HepG2 (cell line): Measurements from ENCODE around the gene BBIP1. TPM values are rescaled to one million over a fixed set of nuclear protein-coding genes. Genes with fewer than 3 reads are reported as not detected.

Experiments
- ATAC-seq: fragments of 200-7000 bp; cut with Tn5 transposase; 3 replicates; pipeline ENCODE4 v1.9.1; 2020; ENCODE audit warnings: mild to moderate bottlenecking, moderate library complexity
- BruUV-seq: library from RNA; stranded (reverse); fragments of 400-500 nt; replicated peaks from 2 replicates; lab custom pipeline; 2021; lab: Mats Ljungman, UMichigan
- CTCF ChIA-PET: fragments of 300-600 bp; formaldehyde crosslinking; extraction: SDS; loops from one replicate; lab custom pipeline; 2021; ENCODE audit warnings: low total read pairs, inconsistent platforms, low intra/inter-chr PET ratio; lab: Yijun Ruan, JAX
- POLR2A ChIA-PET: fragments of 350-600 bp; sonication (Branson Sonifier 250); formaldehyde crosslinking; loops from one replicate; lab custom pipeline; 2020; ENCODE audit warnings: antibody characterized with exemption, inconsistent platforms; lab: Yijun Ruan, JAX
- DNase-seq: peaks from one replicate; pipeline ENCODE4 v3.0.0-alpha.2; 2015; ENCODE audit warnings: low spot score
- FAIRE-seq: peaks from 3 replicates; lab custom pipeline; 2011; peaks lifted over from hg19 to GRCh38; lab: Jason Lieb, UNC
- H2AFZ ChIP-seq: one replicate; pipeline ENCODE4 v1.6.1; 2011; ENCODE audit warnings: low read length, inconsistent platforms
- H3K27ac ChIP-seq: fragments of 300-600 bp; 3 replicates; pipeline ENCODE4 v1.8.0; 2011; ENCODE audit warnings: mixed run types, mild to moderate bottlenecking, mixed read lengths, low read length, inconsistent platforms; ENCODE audit not compliant: insufficient read depth; ENCODE audit errors: extremely low read length
- H3K27me3 ChIP-seq, 2 experiments: fragments of 200-600 bp in 1 of 2; 2 replicates in 1 of 2; 3 replicates in 1 of 2; pipeline versions ENCODE4 v1.6.0 to v1.8.0; 2011; ENCODE audit warnings: low read length in 2 of 2, mild to moderate bottlenecking in 2 of 2, moderate library complexity in 2 of 2, inconsistent platforms in 1 of 2; ENCODE audit not compliant: insufficient read depth in 2 of 2, control insufficient read depth in 1 of 2
- H3K36me3 ChIP-seq, 2 experiments: fragments of 200-600 bp in 1 of 2; replicated peaks in 1 of 2; 2 replicates in 1 of 2; 3 replicates in 1 of 2; pipeline versions ENCODE4 v1.5.1 to v1.8.0; 2011; ENCODE audit warnings: low read length in 2 of 2, inconsistent platforms in 1 of 2; ENCODE audit not compliant: insufficient read depth in 2 of 2, control insufficient read depth in 1 of 2
- H3K4me1 ChIP-seq: 2 replicates; pipeline ENCODE4 v1.5.1; 2012; ENCODE audit warnings: low read length, inconsistent platforms; ENCODE audit not compliant: insufficient read depth
- H3K4me2 ChIP-seq: 2 replicates; pipeline ENCODE4 v1.6.0; 2011; ENCODE audit warnings: low read depth, low read length, inconsistent platforms
- H3K4me3 ChIP-seq, 3 experiments: fragments of 200-600 bp in 1 of 3; sonication (generic), shearing (Covaris generic) in 1 of 3; replicated peaks in 1 of 3; 2 replicates each; pipeline ENCODE4 v1.5.1; 2011 to 2016; ENCODE audit warnings: low read length in 3 of 3, inconsistent platforms in 2 of 3, low read depth in 2 of 3, mild to moderate bottlenecking in 2 of 3, control low read depth in 1 of 3, mixed read lengths in 1 of 3; ENCODE audit not compliant: insufficient read depth in 1 of 3
- H3K79me2 ChIP-seq: one replicate; pipeline ENCODE4 v1.6.1; 2011; ENCODE audit warnings: low read length, inconsistent platforms; ENCODE audit not compliant: insufficient read depth
- H3K9ac ChIP-seq: 2 replicates; pipeline ENCODE4 v1.6.0; 2011; ENCODE audit warnings: mild to moderate bottlenecking, low read depth, low read length, inconsistent platforms; ENCODE audit not compliant: insufficient read depth
- H3K9me3 ChIP-seq: 2 replicates; pipeline ENCODE4 v1.5.1; 2012; ENCODE audit warnings: mild to moderate bottlenecking, low read length
- H4K20me1 ChIP-seq: 2 replicates; pipeline ENCODE4 v1.6.0; 2011; ENCODE audit warnings: inconsistent platforms, mild to moderate bottlenecking, low read length, moderate library complexity; ENCODE audit not compliant: insufficient read depth
- AGO2 ChIP-seq: fragments of 200-400 bp; formaldehyde crosslinking; optimal IDR thresholded peaks from 2 replicates; pipeline ENCODE3; 2017; ENCODE audit warnings: mild to moderate bottlenecking, low read depth, low read length, moderate library complexity
- AKAP8 ChIP-seq: sonication (generic); formaldehyde crosslinking; IDR thresholded peaks from 2 replicates; pipeline ENCODE4 v1.5.1; 2020; ENCODE audit warnings: mild to moderate bottlenecking, missing genetic modification reagents
- ARNT2 ChIP-seq: sonication (generic); formaldehyde crosslinking; IDR thresholded peaks from 2 replicates; pipeline ENCODE4 v1.8.0; 2022; ENCODE audit warnings: mild to moderate bottlenecking, low read depth, missing genetic modification reagents, moderate library complexity
- FOXA1 ChIP-seq, 2 experiments: fragments of 450-650 bp in 1 of 2; sonication (generic) in 1 of 2; formaldehyde crosslinking in 1 of 2; IDR thresholded peaks; 2 replicates each; pipeline versions ENCODE4 v1.4.0 to v1.6.1; 2016 to 2020; ENCODE audit warnings: missing genetic modification reagents in 1 of 2
- FOXK2 ChIP-seq: fragments of 450-650 bp; IDR thresholded peaks from 2 replicates; pipeline ENCODE4 v1.6.1; 2016
- FOXP1 ChIP-seq, 2 experiments: fragments of 450-650 bp in 1 of 2; IDR thresholded peaks; 2 replicates each; pipeline ENCODE4 v1.6.1; 2017 to 2018; ENCODE audit warnings: antibody characterized with exemption in 1 of 2
- SAP130 ChIP-seq: IDR thresholded peaks from 2 replicates; pipeline ENCODE4 v1.6.1; 2016; ENCODE audit warnings: low read depth
- ZFX ChIP-seq: sonication (generic); formaldehyde crosslinking; IDR thresholded peaks from 2 replicates; pipeline ENCODE4 v1.4.0; 2020; ENCODE audit warnings: mild to moderate bottlenecking, low read depth, missing genetic modification reagents, moderate library complexity
- ZNF768 ChIP-seq: sonication (generic); formaldehyde crosslinking; IDR thresholded peaks from 2 replicates; pipeline ENCODE4 v1.4.0; 2020; ENCODE audit warnings: missing genetic modification reagents
- WGBS: methylation state at CpG from one replicate; pipeline ENCODE4 v1.1.6; 2017; ENCODE audit warnings: low lambda C conversion rate; 5-methylcytosine and 5-hydroxymethylcytosine counted together
- in situ Hi-C: cut with HindIII; loops from 2 replicates; pipeline ENCODE4 v1.10.0; 2017; ENCODE audit warnings: low pct_unique_long_range_greater_than_20kb; ENCODE audit not compliant: extremely low pct_ligation_motif_present
- intact Hi-C: fragments of 100-400 bp; cut with micrococcal nuclease; formaldehyde crosslinking; loops from one replicate; pipeline ENCODE4 v1.10.0; 2022; ENCODE audit not compliant: unreplicated experiment
- polyA plus RNA-seq, 8 experiments: library from polyadenylated mRNA; depleted of rRNA in 3 of 8; stranded (reverse) in 7 of 8; unstranded in 1 of 8; fragments of >200 nt; fragmentation: Illumina TruSeq in 4 of 8; extraction: Trizol in 4 of 8; gene quantifications; 2 replicates each; pipeline versions ENCODE4 v1.2.1 to v1.2.3, GENCODE V29; 2011 to 2016; ENCODE audit warnings: low read depth in 4 of 8, missing spikeins in 1 of 8, mixed read lengths in 1 of 8; ENCODE audit not compliant: insufficient read depth in 1 of 8
- total RNA-seq, 5 experiments: library from RNA; depleted of rRNA; stranded (reverse); fragments of >200 nt; fragmentation: Illumina TruSeq; extraction: Trizol; gene quantifications; 2 replicates each; pipeline ENCODE4 v1.2.3, GENCODE V29; 2016; ENCODE audit warnings: low read depth in 1 of 5
- TF ChIP-seq, protein P1 (sequence below): sonication (generic); formaldehyde crosslinking; IDR thresholded peaks from 2 replicates; pipeline ENCODE4 v1.4.0; 2020; ENCODE audit warnings: mild to moderate bottlenecking, low read depth, missing genetic modification reagents
- TF ChIP-seq, protein P2 (sequence below): sonication (generic); formaldehyde crosslinking; IDR thresholded peaks from 2 replicates; pipeline ENCODE4 v1.4.0; 2020; ENCODE audit warnings: missing genetic modification reagents, borderline replicate concordance
- TF ChIP-seq, protein P3 (sequence below): IDR thresholded peaks from 2 replicates; pipeline ENCODE4 v1.6.1; 2016; ENCODE audit warnings: control low read depth
- TF ChIP-seq, protein P4 (sequence below): sonication (generic); formaldehyde crosslinking; IDR thresholded peaks from 2 replicates; pipeline ENCODE4 v1.4.0; 2020; ENCODE audit warnings: missing genetic modification reagents
- TF ChIP-seq, protein P5 (sequence below): sonication (generic); formaldehyde crosslinking; IDR thresholded peaks from 2 replicates; pipeline ENCODE4 v1.4.0; 2020; ENCODE audit warnings: missing genetic modification reagents, borderline replicate concordance

Gene BBIP1
- total and polyA plus RNA-seq, 2 of the 13 experiments (the other 11 are each of a cell fraction or from before 2014, with no cell fraction given): 18.3 to 24.1 TPM

DNA sequence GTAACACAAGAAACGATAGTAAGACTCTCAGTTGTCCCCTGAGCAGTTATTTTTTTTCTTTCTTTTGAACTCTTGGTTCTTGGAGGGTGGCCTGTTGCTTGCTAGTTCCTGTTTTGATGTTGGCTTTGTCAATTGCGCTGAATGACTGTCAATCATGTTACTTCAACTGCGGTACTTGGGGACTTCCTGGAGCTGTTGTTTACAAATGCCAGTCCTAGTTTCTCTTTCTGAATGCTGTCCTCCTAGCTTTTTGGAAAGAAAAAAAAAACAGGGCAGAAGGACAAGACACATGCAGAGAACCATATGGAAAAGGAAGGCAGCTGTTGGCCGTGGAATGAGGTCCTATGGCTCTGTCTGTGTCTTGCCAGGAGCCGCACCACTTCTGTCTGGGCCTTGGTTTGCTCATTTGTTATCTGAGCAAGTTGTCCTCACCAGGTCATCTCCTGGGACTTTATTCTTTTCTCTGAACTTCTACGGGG, 54.3 kb downstream of the BBIP1 start:
- no peaks in the 10 kb centered on the region for H3K79me2 ChIP-seq
- 7% methylated on average over 6 of the region's 6 CpGs for WGBS
- peak overlapping the region; percentile 69 for H3K4me2 ChIP-seq
- ATAC-seq (0 out of 3 replicates have a peak, but pooled peaks have one; percentile 21), DNase-seq (no peak), FAIRE-seq (no peak)
- H3K9ac ChIP-seq: peak overlapping the region; percentile 48
- no peaks in the 10 kb centered on the region for H3K27me3 ChIP-seq
- ChIA-PET POLR2A (interaction anchor here (0.9 to 1.3 kb wide), 2 partner anchors 19 to 29 kb away, joined by 4 read pairs; no protein-coding TSS in a partner anchor), CTCF (no interaction called here)
- BruUV-seq: no TSS peak
- H3K4me1 ChIP-seq: peaks cover 60% of the 10 kb centered on the region
- H3K27ac ChIP-seq: no peak overlapping the region
- intact Hi-C loops (no loop called here), in situ Hi-C loops (no loop called here)
- H4K20me1 ChIP-seq: no peaks in the 10 kb centered on the region
- H3K36me3 ChIP-seq: no peaks in the 10 kb centered on the region
- no peaks in the 10 kb centered on the region for H3K9me3 ChIP-seq
- peak overlapping the region; percentile 44 to 55 (median 54) for H3K4me3 ChIP-seq
- peak overlapping the region; percentile 89 for H2AFZ ChIP-seq
- TF ChIP-seq, protein P1, sequence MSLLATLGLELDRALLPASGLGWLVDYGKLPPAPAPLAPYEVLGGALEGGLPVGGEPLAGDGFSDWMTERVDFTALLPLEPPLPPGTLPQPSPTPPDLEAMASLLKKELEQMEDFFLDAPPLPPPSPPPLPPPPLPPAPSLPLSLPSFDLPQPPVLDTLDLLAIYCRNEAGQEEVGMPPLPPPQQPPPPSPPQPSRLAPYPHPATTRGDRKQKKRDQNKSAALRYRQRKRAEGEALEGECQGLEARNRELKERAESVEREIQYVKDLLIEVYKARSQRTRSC (CRISPR knock-in tag): no peak
- TF ChIP-seq FOXK2 (peak; percentile 55; the same call in 1 of the 2 replicates), FOXA1 (IDR thresholded peaks at IDR 0.05) (no peak), FOXA1 (CRISPR knock-in tag; IDR thresholded peaks at IDR 0.05) (peak; percentile 78), AGO2 (no peak), AKAP8 (CRISPR knock-in tag) (no peak), ARNT2 (CRISPR knock-in tag) (no peak), ZFX (0 out of 2 replicates have a peak, but pooled peaks have one; percentile 30), ZNF768 (CRISPR knock-in tag) (no peak), FOXP1 (IDR thresholded peaks at IDR 0.05) (no peak), FOXP1 (CRISPR knock-in tag; IDR thresholded peaks at IDR 0.05) (0 out of 2 replicates have a peak, but pooled peaks have one; percentile 18), SAP130 (peak; percentile 34; the same call in 1 of the 2 replicates)
- TF ChIP-seq, protein P2, sequence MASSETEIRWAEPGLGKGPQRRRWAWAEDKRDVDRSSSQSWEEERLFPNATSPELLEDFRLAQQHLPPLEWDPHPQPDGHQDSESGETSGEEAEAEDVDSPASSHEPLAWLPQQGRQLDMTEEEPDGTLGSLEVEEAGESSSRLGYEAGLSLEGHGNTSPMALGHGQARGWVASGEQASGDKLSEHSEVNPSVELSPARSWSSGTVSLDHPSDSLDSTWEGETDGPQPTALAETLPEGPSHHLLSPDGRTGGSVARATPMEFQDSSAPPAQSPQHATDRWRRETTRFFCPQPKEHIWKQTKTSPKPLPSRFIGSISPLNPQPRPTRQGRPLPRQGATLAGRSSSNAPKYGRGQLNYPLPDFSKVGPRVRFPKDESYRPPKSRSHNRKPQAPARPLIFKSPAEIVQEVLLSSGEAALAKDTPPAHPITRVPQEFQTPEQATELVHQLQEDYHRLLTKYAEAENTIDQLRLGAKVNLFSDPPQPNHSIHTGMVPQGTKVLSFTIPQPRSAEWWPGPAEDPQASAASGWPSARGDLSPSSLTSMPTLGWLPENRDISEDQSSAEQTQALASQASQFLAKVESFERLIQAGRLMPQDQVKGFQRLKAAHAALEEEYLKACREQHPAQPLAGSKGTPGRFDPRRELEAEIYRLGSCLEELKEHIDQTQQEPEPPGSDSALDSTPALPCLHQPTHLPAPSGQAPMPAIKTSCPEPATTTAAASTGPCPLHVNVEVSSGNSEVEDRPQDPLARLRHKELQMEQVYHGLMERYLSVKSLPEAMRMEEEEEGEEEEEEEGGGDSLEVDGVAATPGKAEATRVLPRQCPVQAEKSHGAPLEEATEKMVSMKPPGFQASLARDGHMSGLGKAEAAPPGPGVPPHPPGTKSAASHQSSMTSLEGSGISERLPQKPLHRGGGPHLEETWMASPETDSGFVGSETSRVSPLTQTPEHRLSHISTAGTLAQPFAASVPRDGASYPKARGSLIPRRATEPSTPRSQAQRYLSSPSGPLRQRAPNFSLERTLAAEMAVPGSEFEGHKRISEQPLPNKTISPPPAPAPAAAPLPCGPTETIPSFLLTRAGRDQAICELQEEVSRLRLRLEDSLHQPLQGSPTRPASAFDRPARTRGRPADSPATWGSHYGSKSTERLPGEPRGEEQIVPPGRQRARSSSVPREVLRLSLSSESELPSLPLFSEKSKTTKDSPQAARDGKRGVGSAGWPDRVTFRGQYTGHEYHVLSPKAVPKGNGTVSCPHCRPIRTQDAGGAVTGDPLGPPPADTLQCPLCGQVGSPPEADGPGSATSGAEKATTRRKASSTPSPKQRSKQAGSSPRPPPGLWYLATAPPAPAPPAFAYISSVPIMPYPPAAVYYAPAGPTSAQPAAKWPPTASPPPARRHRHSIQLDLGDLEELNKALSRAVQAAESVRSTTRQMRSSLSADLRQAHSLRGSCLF (CRISPR knock-in tag): no peak
- TF ChIP-seq, protein P3, sequence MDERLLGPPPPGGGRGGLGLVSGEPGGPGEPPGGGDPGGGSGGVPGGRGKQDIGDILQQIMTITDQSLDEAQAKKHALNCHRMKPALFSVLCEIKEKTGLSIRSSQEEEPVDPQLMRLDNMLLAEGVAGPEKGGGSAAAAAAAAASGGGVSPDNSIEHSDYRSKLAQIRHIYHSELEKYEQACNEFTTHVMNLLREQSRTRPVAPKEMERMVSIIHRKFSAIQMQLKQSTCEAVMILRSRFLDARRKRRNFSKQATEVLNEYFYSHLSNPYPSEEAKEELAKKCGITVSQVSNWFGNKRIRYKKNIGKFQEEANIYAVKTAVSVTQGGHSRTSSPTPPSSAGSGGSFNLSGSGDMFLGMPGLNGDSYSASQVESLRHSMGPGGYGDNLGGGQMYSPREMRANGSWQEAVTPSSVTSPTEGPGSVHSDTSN (CRISPR knock-in tag): peak; percentile 84
- TF ChIP-seq, protein P4, sequence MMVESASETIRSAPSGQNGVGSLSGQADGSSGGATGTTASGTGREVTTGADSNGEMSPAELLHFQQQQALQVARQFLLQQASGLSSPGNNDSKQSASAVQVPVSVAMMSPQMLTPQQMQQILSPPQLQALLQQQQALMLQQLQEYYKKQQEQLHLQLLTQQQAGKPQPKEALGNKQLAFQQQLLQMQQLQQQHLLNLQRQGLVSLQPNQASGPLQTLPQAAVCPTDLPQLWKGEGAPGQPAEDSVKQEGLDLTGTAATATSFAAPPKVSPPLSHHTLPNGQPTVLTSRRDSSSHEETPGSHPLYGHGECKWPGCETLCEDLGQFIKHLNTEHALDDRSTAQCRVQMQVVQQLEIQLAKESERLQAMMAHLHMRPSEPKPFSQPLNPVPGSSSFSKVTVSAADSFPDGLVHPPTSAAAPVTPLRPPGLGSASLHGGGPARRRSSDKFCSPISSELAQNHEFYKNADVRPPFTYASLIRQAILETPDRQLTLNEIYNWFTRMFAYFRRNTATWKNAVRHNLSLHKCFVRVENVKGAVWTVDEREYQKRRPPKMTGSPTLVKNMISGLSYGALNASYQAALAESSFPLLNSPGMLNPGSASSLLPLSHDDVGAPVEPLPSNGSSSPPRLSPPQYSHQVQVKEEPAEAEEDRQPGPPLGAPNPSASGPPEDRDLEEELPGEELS: 0 out of 2 replicates have a peak, but pooled peaks have one; percentile 18
- TF ChIP-seq, protein P5, sequence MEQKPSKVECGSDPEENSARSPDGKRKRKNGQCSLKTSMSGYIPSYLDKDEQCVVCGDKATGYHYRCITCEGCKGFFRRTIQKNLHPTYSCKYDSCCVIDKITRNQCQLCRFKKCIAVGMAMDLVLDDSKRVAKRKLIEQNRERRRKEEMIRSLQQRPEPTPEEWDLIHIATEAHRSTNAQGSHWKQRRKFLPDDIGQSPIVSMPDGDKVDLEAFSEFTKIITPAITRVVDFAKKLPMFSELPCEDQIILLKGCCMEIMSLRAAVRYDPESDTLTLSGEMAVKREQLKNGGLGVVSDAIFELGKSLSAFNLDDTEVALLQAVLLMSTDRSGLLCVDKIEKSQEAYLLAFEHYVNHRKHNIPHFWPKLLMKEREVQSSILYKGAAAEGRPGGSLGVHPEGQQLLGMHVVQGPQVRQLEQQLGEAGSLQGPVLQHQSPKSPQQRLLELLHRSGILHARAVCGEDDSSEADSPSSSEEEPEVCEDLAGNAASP: no peak
